WTC11 (cell line): ENCODE results near the gene ZNF492. TPM values are rescaled to one million over a fixed set of nuclear protein-coding genes. Genes with fewer than 3 reads are reported as not detected.

Experiments used
- ATAC-seq: fragments of 200-7000 bp; cut with Tn5 transposase; 2 replicates; pipeline ENCODE4 v1.10.0; 2021; ENCODE audit warnings: mild to moderate bottlenecking, moderate library complexity
- CTCF ChIA-PET: fragments of 300-600 bp; sonication (Branson Sonifier 250); formaldehyde crosslinking; loops from one replicate; lab custom pipeline; 2021; ENCODE audit warnings: antibody characterized with exemption; lab: Charles Lee
- POLR2A ChIA-PET: fragments of 350-600 bp; sonication (Branson Sonifier 250); formaldehyde crosslinking; loops from one replicate; lab custom pipeline; 2021; ENCODE audit warnings: antibody characterized with exemption; lab: Charles Lee
- DNase-seq: peaks from one replicate; pipeline ENCODE4 v3.0.0; 2021; ENCODE audit warnings: low spot score
- H3K27ac Mint-ChIP-seq: 2 replicates; pipeline ENCODE4 v1.8.0; 2021; ENCODE audit warnings: mixed read lengths
- H3K27me3 Mint-ChIP-seq: 2 replicates; pipeline ENCODE4 v1.8.0; 2021; ENCODE audit warnings: low read depth, mild to moderate bottlenecking, moderate library complexity, mixed read lengths
- H3K36me3 Mint-ChIP-seq: 2 replicates; pipeline ENCODE4 v1.8.0; 2021; ENCODE audit warnings: mixed read lengths
- H3K4me1 Mint-ChIP-seq: 2 replicates; pipeline ENCODE4 v1.8.0; 2022; ENCODE audit warnings: mixed read lengths
- H3K4me3 Mint-ChIP-seq: 2 replicates; pipeline ENCODE4 v1.8.0; 2021; ENCODE audit warnings: mild to moderate bottlenecking, moderate library complexity, mixed read lengths
- H3K9me3 Mint-ChIP-seq: 2 replicates; pipeline ENCODE4 v1.8.0; 2021; ENCODE audit warnings: mixed read lengths
- AFF4 ChIP-seq: sonication (generic); formaldehyde crosslinking; IDR thresholded peaks from 2 replicates; pipeline ENCODE4 v1.8.1; 2023; ENCODE audit warnings: mild to moderate bottlenecking, missing genetic modification reagents, borderline replicate concordance
- ATF1 ChIP-seq: sonication (generic); formaldehyde crosslinking; IDR thresholded peaks from 2 replicates; pipeline ENCODE4 v1.8.1; 2023; ENCODE audit warnings: mild to moderate bottlenecking, moderate library complexity, missing genetic modification reagents
- ELF4 ChIP-seq: sonication (generic); formaldehyde crosslinking; IDR thresholded peaks from 2 replicates; pipeline ENCODE4 v1.8.1; 2022; ENCODE audit warnings: low read depth, mild to moderate bottlenecking, moderate library complexity, missing genetic modification reagents
- GABPB1 ChIP-seq: sonication (generic); formaldehyde crosslinking; IDR thresholded peaks from 2 replicates; pipeline ENCODE4 v1.8.1; 2023; ENCODE audit warnings: mild to moderate bottlenecking, missing genetic modification reagents
- GTF2I ChIP-seq: fragments of 250-450 bp; sonication (Bioruptor Pico); conservative IDR thresholded peaks from 2 replicates; pipeline ENCODE4 v1.4.0; 2021; ENCODE audit warnings: mild to moderate bottlenecking
- HMGA2 ChIP-seq: fragments of 250-450 bp; sonication (Bioruptor Pico); IDR thresholded peaks from 2 replicates; pipeline ENCODE4 v1.4.0; 2021; ENCODE audit warnings: mild to moderate bottlenecking, moderate library complexity
- MYBL2 ChIP-seq: sonication (generic); formaldehyde crosslinking; IDR thresholded peaks from 2 replicates; pipeline ENCODE4 v1.8.1; 2023; ENCODE audit warnings: mild to moderate bottlenecking, moderate library complexity, missing genetic modification reagents
- NFE2L1 ChIP-seq: sonication (generic); formaldehyde crosslinking; IDR thresholded peaks from 2 replicates; pipeline ENCODE4 v1.8.1; 2023; ENCODE audit warnings: missing genetic modification reagents
- NR3C1 ChIP-seq: sonication (generic); formaldehyde crosslinking; conservative IDR thresholded peaks from 2 replicates; pipeline ENCODE4 v1.8.1; 2023; ENCODE audit warnings: low read depth, mild to moderate bottlenecking, missing genetic modification reagents
- ZNF138 ChIP-seq: sonication (generic); formaldehyde crosslinking; conservative IDR thresholded peaks from 2 replicates; pipeline ENCODE4 v1.8.1; 2022; ENCODE audit warnings: mild to moderate bottlenecking, moderate library complexity, missing genetic modification reagents
- ZNF263 ChIP-seq: sonication (generic); formaldehyde crosslinking; IDR thresholded peaks from 2 replicates; pipeline ENCODE4 v1.8.1; 2022; ENCODE audit warnings: low read depth, mild to moderate bottlenecking, moderate library complexity, missing genetic modification reagents
- ZNF423 ChIP-seq: fragments of 250-450 bp; sonication (Bioruptor Pico); IDR thresholded peaks from 2 replicates; pipeline ENCODE4 v2.1.2; 2022; ENCODE audit warnings: mild to moderate bottlenecking, moderate library complexity
- total RNA-seq: library from RNA; stranded (reverse); gene quantifications from 3 replicates; pipeline ENCODE4 v1.2.3, GENCODE V29; 2021
- TF ChIP-seq, protein P1 (sequence below): sonication (generic); formaldehyde crosslinking; IDR thresholded peaks from 2 replicates; pipeline ENCODE4 v1.8.1; 2023; ENCODE audit warnings: mild to moderate bottlenecking, moderate library complexity, missing genetic modification reagents
- TF ChIP-seq, protein P2 (sequence below): sonication (generic); formaldehyde crosslinking; conservative IDR thresholded peaks from 2 replicates; pipeline ENCODE4 v1.8.1; 2022; ENCODE audit warnings: mild to moderate bottlenecking, missing genetic modification reagents
- TF ChIP-seq, protein P3 (sequence below): fragments of 250-450 bp; sonication (Bioruptor Pico); IDR thresholded peaks from 2 replicates; pipeline ENCODE4 v1.9.0; 2021; ENCODE audit warnings: mild to moderate bottlenecking
- TF ChIP-seq, protein P4 (sequence below): fragments of 250-450 bp; sonication (Bioruptor Pico); IDR thresholded peaks from 2 replicates; pipeline ENCODE4 v1.9.0; 2021; ENCODE audit warnings: mild to moderate bottlenecking
- TF ChIP-seq, protein P5 (sequence below): sonication (generic); formaldehyde crosslinking; IDR thresholded peaks from 2 replicates; pipeline ENCODE4 v1.8.0; 2023; ENCODE audit warnings: missing genetic modification reagents, mild to moderate bottlenecking, borderline replicate concordance
- TF ChIP-seq, protein P6 (sequence below): sonication (generic); formaldehyde crosslinking; IDR thresholded peaks from 2 replicates; pipeline ENCODE4 v1.8.0; 2023; ENCODE audit warnings: missing genetic modification reagents

Gene ZNF492
- total RNA-seq, 1 experiment from 2014 or later: 0.17 TPM

DNA sequence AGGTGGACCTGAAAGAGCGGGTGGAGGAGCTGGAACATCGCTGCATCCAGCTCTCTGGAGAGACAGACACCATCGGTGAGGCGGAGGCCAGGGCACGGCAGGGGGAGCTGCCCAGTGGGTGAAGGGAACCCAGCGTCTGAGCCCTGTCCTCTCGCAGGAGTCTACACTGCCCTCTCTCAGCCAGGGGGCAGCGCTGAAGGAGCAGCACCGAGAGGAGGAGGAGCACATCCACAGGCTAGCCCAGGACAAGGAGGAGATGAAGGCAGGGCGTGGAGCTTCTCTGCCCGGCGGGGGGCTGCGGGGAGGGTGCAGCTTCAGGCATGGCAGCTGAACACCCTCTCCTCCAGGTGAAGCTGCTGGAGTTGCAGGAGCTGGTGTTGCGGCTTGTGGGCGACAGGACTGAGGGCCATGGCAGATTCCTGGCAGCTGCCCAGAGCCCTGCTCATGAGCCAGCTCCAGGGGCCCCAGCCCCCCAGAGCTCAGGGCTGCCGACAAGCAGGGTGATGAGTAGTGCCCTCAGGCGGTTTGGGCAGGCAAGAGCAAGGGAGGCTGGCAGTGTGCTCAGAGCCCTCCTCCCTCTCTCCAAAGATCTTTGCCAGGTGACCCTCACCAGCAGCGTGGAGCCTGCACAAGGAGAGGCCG is 31.4 kb upstream of the ZNF492 start:
- Mint-ChIP-seq H3K27me3 (peaks cover 23% of the 10 kb centered on the region), H3K9me3 (peaks cover 63% of the 10 kb centered on the region), H3K36me3 (peaks cover 60% of the 10 kb centered on the region), H3K4me1 (no peaks in the 10 kb centered on the region), H3K27ac (no peak overlapping the region), H3K4me3 (no peak overlapping the region)
- no peak for DNase-seq
- CTCF ChIA-PET: no interaction called here
- POLR2A ChIA-PET: no interaction called here
- TF ChIP-seq HMGA2 (CRISPR knock-in tag): no peak
- TF ChIP-seq, all 79 proteins: peak for 0
- ATAC-seq: no peak

DNA sequence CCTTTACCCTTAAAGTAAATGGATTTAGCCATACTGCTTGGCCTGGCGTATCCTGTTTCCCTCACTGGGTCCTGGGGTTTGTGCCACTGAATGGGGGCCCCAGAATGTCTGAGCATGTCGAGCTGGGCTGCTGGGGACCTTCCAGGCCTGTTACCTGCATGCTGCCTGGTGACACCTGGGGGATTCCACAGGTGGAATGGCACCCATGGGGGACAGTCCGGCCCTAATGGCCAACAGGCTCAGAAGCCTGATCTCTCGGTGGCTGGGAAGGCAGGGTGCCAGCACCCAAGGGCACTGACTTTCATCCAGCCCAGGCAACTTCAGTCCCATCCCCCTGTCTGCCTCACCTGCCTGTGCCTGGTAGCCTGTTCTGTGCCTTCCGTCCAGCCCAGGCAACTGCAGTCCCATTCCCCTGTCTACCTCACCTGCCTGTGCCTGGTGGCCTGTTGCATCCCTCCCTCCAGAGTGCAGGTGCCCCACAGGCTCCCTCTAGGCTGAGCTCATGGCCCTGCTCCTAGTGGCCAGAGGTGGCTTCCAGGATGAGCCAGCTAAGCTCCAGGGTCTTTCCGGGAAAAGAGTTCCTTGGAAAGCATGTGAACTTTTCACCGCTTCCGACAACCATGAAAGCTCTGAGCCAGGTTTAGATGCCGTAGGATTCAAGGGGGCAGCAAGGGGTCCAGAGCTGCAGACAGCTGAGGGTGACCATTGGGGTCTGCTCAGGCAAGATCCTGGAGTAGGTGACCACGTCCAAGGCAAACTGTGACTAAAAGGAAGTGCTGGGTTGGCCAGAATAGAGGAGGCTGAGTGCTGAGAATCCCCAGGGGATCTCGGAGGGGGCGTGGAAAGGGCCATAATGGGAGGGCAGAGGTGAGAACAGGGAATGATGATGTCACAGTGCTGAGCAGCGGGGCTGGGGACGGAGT is 30.3 kb upstream of the ZNF492 start:
- no peaks in the 10 kb centered on the region for H3K4me1 Mint-ChIP-seq
- H3K36me3 Mint-ChIP-seq: peaks cover 55% of the 10 kb centered on the region
- no peak overlapping the region for H3K4me3 Mint-ChIP-seq
- DNase-seq (no peak), ATAC-seq (no peak)
- ChIA-PET POLR2A (no interaction called here), CTCF (no interaction called here)
- no peak overlapping the region for H3K27ac Mint-ChIP-seq
- peaks cover 19% of the 10 kb centered on the region for H3K27me3 Mint-ChIP-seq
- H3K9me3 Mint-ChIP-seq: peaks cover 61% of the 10 kb centered on the region
- TF ChIP-seq GABPB1 (no peak), ZNF138 (no peak), ATF1 (CRISPR knock-in tag) (no peak), MYBL2 (CRISPR knock-in tag) (no peak), NR3C1 (CRISPR knock-in tag) (no peak), GTF2I (CRISPR knock-in tag) (no peak), ELF4 (CRISPR knock-in tag) (no peak), NFE2L1 (no peak), AFF4 (CRISPR knock-in tag) (no peak), ZNF423 (CRISPR knock-in tag) (no peak), ZNF263 (CRISPR knock-in tag) (no peak)
- TF ChIP-seq, protein P1, sequence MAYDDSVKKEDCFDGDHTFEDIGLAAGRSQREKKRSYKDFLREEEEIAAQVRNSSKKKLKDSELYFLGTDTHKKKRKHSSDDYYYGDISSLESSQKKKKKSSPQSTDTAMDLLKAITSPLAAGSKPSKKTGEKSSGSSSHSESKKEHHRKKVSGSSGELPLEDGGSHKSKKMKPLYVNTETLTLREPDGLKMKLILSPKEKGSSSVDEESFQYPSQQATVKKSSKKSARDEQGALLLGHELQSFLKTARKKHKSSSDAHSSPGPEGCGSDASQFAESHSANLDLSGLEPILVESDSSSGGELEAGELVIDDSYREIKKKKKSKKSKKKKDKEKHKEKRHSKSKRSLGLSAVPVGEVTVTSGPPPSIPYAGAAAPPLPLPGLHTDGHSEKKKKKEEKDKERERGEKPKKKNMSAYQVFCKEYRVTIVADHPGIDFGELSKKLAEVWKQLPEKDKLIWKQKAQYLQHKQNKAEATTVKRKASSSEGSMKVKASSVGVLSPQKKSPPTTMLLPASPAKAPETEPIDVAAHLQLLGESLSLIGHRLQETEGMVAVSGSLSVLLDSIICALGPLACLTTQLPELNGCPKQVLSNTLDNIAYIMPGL (CRISPR knock-in tag): no peak
- TF ChIP-seq, protein P2, sequence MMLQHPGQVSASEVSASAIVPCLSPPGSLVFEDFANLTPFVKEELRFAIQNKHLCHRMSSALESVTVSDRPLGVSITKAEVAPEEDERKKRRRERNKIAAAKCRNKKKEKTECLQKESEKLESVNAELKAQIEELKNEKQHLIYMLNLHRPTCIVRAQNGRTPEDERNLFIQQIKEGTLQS (CRISPR knock-in tag): no peak
- TF ChIP-seq, protein P3, sequence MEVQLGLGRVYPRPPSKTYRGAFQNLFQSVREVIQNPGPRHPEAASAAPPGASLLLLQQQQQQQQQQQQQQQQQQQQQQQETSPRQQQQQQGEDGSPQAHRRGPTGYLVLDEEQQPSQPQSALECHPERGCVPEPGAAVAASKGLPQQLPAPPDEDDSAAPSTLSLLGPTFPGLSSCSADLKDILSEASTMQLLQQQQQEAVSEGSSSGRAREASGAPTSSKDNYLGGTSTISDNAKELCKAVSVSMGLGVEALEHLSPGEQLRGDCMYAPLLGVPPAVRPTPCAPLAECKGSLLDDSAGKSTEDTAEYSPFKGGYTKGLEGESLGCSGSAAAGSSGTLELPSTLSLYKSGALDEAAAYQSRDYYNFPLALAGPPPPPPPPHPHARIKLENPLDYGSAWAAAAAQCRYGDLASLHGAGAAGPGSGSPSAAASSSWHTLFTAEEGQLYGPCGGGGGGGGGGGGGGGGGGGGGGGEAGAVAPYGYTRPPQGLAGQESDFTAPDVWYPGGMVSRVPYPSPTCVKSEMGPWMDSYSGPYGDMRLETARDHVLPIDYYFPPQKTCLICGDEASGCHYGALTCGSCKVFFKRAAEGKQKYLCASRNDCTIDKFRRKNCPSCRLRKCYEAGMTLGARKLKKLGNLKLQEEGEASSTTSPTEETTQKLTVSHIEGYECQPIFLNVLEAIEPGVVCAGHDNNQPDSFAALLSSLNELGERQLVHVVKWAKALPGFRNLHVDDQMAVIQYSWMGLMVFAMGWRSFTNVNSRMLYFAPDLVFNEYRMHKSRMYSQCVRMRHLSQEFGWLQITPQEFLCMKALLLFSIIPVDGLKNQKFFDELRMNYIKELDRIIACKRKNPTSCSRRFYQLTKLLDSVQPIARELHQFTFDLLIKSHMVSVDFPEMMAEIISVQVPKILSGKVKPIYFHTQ (CRISPR knock-in tag): no peak
- TF ChIP-seq, protein P4, sequence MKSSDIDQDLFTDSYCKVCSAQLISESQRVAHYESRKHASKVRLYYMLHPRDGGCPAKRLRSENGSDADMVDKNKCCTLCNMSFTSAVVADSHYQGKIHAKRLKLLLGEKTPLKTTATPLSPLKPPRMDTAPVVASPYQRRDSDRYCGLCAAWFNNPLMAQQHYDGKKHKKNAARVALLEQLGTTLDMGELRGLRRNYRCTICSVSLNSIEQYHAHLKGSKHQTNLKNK (CRISPR knock-in tag): no peak
- TF ChIP-seq, protein P5, sequence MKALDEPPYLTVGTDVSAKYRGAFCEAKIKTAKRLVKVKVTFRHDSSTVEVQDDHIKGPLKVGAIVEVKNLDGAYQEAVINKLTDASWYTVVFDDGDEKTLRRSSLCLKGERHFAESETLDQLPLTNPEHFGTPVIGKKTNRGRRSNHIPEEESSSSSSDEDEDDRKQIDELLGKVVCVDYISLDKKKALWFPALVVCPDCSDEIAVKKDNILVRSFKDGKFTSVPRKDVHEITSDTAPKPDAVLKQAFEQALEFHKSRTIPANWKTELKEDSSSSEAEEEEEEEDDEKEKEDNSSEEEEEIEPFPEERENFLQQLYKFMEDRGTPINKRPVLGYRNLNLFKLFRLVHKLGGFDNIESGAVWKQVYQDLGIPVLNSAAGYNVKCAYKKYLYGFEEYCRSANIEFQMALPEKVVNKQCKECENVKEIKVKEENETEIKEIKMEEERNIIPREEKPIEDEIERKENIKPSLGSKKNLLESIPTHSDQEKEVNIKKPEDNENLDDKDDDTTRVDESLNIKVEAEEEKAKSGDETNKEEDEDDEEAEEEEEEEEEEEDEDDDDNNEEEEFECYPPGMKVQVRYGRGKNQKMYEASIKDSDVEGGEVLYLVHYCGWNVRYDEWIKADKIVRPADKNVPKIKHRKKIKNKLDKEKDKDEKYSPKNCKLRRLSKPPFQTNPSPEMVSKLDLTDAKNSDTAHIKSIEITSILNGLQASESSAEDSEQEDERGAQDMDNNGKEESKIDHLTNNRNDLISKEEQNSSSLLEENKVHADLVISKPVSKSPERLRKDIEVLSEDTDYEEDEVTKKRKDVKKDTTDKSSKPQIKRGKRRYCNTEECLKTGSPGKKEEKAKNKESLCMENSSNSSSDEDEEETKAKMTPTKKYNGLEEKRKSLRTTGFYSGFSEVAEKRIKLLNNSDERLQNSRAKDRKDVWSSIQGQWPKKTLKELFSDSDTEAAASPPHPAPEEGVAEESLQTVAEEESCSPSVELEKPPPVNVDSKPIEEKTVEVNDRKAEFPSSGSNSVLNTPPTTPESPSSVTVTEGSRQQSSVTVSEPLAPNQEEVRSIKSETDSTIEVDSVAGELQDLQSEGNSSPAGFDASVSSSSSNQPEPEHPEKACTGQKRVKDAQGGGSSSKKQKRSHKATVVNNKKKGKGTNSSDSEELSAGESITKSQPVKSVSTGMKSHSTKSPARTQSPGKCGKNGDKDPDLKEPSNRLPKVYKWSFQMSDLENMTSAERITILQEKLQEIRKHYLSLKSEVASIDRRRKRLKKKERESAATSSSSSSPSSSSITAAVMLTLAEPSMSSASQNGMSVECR (CRISPR knock-in tag): no peak
- TF ChIP-seq, protein P6, sequence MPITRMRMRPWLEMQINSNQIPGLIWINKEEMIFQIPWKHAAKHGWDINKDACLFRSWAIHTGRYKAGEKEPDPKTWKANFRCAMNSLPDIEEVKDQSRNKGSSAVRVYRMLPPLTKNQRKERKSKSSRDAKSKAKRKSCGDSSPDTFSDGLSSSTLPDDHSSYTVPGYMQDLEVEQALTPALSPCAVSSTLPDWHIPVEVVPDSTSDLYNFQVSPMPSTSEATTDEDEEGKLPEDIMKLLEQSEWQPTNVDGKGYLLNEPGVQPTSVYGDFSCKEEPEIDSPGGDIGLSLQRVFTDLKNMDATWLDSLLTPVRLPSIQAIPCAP: no peak
